ENCODE measurements around the gene YAF2.
A peak's percentile ranks its signal among the peaks of the same experiment; 100 is the strongest.
"Not testable (repeated sequence)": the region's sequence is repeated elsewhere in the genome, so short reads cannot be mapped to it uniquely, and the experiment has no call there.

YAF2 gene

DNA sequence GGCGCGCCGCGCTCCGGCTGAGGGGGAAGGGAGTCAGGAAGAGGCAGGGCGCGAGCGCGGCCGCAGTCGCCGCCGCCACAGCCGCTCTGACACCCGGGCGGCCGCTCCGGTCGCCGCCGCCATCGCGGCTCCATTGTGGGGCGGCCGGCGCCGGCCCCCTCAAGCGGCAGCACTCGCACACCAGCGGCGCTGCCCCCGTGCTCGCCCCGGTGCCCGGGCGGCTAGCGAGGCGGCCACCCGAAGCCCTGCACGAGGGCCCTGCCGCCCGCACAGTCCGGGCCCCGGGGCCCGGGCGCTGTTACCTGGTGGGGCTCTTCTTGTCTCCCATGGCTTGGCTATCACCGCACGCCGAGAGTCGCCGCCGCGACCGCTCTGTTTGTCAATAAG is 202 bp downstream of the YAF2 start:
- no peak for DNase-seq (ENCODE audit: low read depth)
- no peak for TF ChIP-seq CTCF (IDR thresholded peaks at IDR 0.05; ENCODE audit: control insufficient read depth, insufficient read depth, low read depth, low read length, missing control alignments)
- H3K4me3 ChIP-seq (ENCODE audit: control insufficient read depth, low read depth, low read length): peak overlapping the region; percentile 48

DNA sequence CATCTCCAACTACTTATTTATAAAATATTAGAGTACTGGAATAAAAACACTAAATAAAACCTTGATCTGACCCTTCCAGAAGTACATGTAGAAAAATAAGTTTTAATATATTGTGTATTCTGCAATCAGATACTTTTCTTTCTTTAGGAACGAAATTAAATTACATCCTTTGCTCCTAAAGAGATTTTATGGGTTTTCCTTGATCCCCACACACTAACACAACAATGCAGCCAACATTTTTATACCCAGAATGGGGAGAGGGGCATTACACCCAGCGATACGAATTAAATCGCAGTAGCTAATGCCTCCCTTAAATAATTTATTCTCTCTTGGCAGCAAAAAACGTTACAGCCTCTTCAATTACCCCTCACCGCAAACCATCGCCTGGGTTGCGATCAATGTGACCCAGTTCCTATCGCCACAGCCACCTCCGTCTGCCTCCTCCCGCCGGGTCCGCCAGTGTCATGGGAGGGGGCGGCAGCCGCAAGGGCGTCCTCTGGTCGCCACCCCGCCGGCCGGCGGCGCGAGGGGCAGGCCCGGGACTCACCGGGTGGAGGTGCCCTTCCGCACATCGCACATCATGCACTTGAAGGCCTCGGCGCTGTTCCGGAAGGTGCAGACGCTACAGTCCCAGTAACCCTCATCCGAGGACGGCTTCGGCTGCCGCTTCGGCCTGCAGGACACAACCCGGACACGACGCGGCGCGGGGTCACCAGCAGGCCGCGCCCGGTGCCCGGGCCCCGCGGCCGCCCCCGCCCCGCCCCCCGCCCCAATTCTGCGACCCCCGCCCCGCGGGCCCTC is 796 bp downstream of the YAF2 start:
- peak; percentile 40 for TF ChIP-seq CTCF (IDR thresholded peaks at IDR 0.05; ENCODE audit: control insufficient read depth, insufficient read depth, low read depth, low read length, missing control alignments)
- peak overlapping the region; percentile 48 for H3K4me3 ChIP-seq (ENCODE audit: control insufficient read depth, low read depth, low read length)
- DNase-seq (ENCODE audit: low read depth): peak; percentile 21

DNA sequence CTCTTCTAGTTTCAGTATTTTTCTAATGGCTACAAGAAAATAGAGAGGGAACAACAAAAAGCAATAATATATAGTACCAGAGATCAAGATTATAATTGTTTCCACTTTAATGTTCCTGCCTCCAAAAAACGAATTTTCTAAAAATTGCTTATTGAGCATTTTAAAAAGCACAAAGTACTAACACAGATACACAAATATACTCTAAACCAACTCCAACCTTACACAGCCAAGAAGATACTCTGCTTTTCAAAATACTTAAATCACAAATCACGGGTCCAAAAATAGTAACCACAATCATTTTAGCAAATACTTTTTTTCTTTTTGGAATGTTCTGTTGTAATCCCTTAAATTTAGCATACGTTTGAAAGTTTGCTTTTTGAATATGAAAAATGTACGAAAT is 2.0 kb downstream of the YAF2 start:
- H3K4me3 ChIP-seq (ENCODE audit: control insufficient read depth, low read depth, low read length): no peak overlapping the region
- no peak for TF ChIP-seq CTCF (IDR thresholded peaks at IDR 0.05; ENCODE audit: control insufficient read depth, insufficient read depth, low read depth, low read length, missing control alignments)
- no peak for DNase-seq (ENCODE audit: low read depth)

DNA sequence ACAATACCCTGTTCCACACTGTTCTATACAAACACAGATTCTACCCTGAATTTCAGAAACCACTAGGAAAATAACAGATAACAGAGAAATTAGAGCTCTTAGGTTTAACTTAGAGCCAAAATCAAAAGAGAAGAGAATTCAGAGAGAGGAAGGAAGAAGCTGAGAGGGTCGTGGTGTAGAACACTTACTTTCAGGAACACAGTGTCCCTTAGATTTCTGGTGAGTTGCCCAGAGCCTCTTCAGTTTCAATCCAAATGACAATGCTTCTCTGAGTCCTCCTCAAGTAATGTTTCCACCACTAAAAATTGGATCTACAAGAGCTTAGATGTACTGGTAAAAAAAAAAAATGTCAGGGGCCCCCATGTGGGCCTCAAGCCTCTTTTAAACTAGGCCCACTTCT is 2.6 kb downstream of the YAF2 start:
- no peak for TF ChIP-seq CTCF (IDR thresholded peaks at IDR 0.05; ENCODE audit: control insufficient read depth, insufficient read depth, low read depth, low read length, missing control alignments)
- DNase-seq (ENCODE audit: low read depth): no peak
- H3K4me3 ChIP-seq (ENCODE audit: control insufficient read depth, low read depth, low read length): no peak overlapping the region

- no peak for TF ChIP-seq CTCF (IDR thresholded peaks at IDR 0.05; ENCODE audit: control insufficient read depth, insufficient read depth, low read depth, low read length, missing control alignments)
- H3K4me3 ChIP-seq (ENCODE audit: control insufficient read depth, low read depth, low read length): no peak overlapping the region
- DNase-seq (ENCODE audit: low read depth): no peak
These were observed 3.1 kb downstream of the YAF2 start for GRCh38 chr12:42234970-42235369.

GRCh38 chr12:42227525-42227924 is 10.5 kb downstream of the YAF2 start:
- not testable (repeated sequence) for DNase-seq (ENCODE audit: low read depth); H3K4me3 ChIP-seq (ENCODE audit: control insufficient read depth, low read depth, low read length)

DNA sequence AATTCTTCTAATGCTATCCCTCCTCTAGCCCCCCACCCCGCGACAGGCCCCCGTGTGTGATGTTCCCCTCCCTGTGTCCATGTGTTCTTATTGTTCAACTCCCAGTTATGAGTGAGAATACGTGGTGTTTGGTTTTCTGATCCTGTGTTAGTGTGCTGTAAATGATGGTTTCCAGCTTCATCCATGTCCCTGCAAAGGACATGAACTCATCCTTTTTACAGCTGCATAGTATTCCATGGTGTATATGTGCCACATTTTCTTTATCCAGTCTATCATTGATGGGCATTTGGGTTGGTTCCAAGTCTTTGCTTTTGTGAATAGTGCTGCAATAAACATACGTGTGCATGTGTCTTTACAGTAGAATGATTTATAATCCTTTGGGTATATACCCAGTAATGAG is 13.5 kb downstream of the YAF2 start:
- DNase-seq (ENCODE audit: low read depth); H3K4me3 ChIP-seq (ENCODE audit: control insufficient read depth, low read depth, low read length): not testable (repeated sequence)

DNA sequence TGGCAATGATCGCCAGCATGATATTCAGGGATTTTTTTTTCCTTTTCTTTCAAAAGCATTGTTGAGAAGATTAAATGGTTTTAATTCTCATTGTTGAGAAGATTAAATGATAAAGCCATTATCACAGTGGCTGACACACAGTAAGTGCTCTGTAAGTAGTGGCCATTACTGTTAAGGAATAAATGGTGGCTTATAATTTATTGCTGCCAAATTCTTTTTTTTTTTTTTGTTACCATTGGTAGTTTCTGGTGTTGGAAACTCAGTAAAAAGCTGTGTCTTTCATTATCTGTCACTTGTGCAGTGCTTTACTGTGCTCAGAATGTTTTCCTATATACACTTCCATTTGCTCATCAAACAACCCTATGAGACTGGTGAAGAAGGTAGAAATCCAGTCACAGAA is 15.3 kb downstream of the YAF2 start:
- no peak for DNase-seq (ENCODE audit: low read depth)
- H3K4me3 ChIP-seq (ENCODE audit: control insufficient read depth, low read depth, low read length): no peak overlapping the region
- TF ChIP-seq CTCF (IDR thresholded peaks at IDR 0.05; ENCODE audit: control insufficient read depth, insufficient read depth, low read depth, low read length, missing control alignments): no peak
